ENCODE results near the gene DNMBP.
"Not testable (repeated sequence)": the region's sequence is repeated elsewhere in the genome, so short reads cannot be mapped to it uniquely, and the experiment has no call there.

Gene DNMBP

DNA sequence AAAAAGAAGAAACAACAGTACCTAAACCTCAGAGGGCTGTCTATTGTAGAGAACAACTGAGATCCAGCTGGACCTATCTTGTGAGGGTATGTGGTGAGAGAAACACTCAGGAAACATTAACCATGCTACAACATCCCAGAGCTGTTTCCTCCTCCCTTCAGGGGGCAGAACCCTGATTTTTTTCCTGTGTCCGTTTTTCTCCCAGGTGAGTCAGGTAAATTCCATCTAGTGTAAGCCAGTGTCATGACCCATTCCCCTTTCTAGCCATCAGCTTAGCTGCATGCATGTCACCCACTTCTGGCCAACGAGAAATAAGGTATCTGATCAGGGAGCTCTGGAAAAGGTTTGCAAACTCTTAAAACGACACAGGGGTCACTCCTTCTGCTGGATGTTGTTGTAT lies 103.8 kb downstream of the DNMBP start:
- no peak overlapping the region for H3K4me3 ChIP-seq (ENCODE audit: low read depth, low read length)
- TF ChIP-seq, protein P1, sequence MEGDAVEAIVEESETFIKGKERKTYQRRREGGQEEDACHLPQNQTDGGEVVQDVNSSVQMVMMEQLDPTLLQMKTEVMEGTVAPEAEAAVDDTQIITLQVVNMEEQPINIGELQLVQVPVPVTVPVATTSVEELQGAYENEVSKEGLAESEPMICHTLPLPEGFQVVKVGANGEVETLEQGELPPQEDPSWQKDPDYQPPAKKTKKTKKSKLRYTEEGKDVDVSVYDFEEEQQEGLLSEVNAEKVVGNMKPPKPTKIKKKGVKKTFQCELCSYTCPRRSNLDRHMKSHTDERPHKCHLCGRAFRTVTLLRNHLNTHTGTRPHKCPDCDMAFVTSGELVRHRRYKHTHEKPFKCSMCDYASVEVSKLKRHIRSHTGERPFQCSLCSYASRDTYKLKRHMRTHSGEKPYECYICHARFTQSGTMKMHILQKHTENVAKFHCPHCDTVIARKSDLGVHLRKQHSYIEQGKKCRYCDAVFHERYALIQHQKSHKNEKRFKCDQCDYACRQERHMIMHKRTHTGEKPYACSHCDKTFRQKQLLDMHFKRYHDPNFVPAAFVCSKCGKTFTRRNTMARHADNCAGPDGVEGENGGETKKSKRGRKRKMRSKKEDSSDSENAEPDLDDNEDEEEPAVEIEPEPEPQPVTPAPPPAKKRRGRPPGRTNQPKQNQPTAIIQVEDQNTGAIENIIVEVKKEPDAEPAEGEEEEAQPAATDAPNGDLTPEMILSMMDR (IDR thresholded peaks at IDR 0.05; ENCODE audit: low read depth, low read length) = no peak

DNA sequence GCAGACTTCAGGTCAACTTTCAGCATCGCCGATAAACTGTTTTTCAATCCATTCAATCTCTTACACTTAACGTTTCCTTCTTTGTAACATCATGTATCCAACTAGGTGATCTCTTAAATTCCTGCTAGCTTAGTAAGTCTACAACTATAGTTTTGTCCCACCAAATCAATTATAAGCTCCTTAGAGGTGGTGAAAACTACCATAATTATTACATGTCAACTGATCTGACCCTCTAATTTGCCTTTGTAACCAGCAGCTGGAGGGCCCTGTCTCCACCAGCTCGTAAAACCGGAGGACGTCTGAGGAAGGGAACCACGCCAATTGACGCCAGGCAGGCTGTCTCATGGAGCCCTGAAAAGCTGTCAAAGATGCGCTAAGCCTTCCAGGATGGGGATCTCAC lies 113.9 kb downstream of the DNMBP start:
- TF ChIP-seq, protein P1 (IDR thresholded peaks at IDR 0.05; ENCODE audit: low read depth, low read length) = no peak

DNA sequence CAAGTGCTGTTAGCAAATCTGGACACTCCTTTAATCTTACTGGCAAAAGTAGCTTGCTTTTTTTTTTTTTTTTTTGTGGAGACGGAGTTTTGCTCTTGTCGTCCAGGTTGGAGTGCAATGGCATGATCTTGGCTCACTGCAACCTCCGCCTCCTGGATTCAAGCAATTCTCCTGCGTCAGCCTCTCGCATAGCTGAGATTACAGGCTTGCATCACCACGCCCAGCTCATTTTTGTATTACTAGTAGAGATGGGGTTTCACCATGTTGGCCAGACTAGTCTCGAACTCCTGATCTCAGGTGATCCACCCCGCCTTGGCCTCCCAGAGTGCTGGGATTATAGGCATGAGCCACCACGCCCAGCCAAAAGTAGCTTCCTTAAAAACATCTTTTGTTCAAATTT lies 114.7 kb downstream of the DNMBP start:
- not testable (repeated sequence) for H3K4me3 ChIP-seq (ENCODE audit: low read depth, low read length)

More for the DNA sequence above, 113.9 kb downstream of the DNMBP start:
- H3K4me3 ChIP-seq (ENCODE audit: low read depth, low read length) = no peak overlapping the region

DNA sequence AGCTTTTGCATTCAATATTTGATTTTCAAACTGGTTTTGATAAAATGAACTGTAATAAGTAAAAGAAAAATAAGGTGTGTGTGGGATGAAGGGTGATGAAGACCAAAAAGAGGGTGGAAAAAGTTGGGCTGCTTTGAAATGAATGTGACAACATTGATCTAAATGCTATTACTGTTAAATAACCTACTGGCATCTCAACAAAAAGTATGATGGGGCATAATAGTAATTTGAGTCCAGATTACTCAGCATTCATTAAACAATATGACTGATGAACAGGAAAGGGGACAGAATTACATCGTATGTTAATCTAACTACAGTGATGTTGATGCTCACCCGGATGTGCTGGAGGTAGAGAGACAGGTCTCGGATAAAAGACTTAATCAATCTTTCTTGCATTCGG lies 115.1 kb downstream of the DNMBP start:
- TF ChIP-seq, protein P1 (IDR thresholded peaks at IDR 0.05; ENCODE audit: low read depth, low read length) = no peak

DNA sequence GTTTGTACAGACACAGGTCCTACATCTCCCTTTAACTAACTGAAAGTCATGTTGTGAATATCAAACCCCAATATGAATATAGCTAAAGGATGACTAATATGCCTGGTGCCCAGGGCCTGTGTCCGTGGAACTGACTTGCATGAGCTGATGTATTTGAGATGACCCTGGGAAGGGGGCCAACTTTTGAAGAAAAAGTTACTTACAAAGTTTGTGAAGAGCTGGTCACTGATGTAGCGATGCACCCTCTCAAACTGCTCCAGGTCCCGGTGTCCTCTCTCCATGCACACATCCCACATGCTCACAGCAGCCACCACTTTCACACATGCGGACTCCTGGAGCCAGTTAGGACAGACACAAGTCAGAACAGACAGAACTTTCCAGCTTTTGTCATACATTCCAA lies 121.1 kb downstream of the DNMBP start:
- TF ChIP-seq, protein P1 (IDR thresholded peaks at IDR 0.05; ENCODE audit: low read depth, low read length) = no peak
- H3K4me3 ChIP-seq (ENCODE audit: low read depth, low read length) = no peak overlapping the region

More for the DNA sequence above, 115.1 kb downstream of the DNMBP start:
- H3K4me3 ChIP-seq (ENCODE audit: low read depth, low read length) = no peak overlapping the region

DNA sequence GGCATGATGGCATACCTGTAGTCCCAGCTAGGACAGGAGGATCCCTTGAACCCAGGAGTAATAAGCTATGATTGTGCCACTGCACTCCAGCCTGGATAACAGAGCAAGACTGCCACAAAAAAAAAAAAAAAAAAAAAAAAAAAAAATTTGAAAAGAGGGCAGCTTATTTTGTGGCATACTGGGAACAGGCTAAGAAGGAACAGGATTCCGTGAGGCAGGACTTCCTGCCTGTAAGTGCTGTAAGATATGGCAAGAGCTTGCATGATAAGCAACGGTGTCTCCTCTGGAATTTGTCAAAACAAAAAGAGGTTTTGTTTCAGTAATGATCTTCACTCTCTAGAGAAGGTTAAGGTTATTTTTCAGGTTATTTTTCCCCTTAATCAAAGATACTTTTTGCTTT lies 126.2 kb downstream of the DNMBP start:
- no peak overlapping the region for H3K4me3 ChIP-seq (ENCODE audit: low read depth, low read length)
- TF ChIP-seq, protein P1 (IDR thresholded peaks at IDR 0.05; ENCODE audit: low read depth, low read length) = no peak

DNA sequence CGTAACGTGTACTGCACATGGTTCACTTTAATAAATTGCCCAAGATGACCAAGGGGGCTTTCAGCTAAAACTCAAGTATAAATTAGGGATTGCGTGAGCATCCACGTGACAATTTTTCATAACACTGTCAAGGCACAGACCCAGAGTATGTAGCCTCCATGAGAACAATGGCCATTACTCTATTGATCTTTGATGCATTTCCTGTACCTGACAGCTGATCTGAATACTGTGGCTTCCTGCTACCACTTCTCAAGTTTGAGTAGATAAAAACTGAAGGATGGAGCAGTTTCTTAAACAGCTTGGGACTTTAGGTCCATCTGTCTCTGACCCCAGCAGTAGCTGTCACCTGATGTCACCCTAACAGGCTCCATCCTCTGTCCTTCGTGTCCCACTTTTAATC lies 128.4 kb downstream of the DNMBP start:
- TF ChIP-seq, protein P1 (IDR thresholded peaks at IDR 0.05; ENCODE audit: low read depth, low read length) = no peak
- no peak overlapping the region for H3K4me3 ChIP-seq (ENCODE audit: low read depth, low read length)

DNA sequence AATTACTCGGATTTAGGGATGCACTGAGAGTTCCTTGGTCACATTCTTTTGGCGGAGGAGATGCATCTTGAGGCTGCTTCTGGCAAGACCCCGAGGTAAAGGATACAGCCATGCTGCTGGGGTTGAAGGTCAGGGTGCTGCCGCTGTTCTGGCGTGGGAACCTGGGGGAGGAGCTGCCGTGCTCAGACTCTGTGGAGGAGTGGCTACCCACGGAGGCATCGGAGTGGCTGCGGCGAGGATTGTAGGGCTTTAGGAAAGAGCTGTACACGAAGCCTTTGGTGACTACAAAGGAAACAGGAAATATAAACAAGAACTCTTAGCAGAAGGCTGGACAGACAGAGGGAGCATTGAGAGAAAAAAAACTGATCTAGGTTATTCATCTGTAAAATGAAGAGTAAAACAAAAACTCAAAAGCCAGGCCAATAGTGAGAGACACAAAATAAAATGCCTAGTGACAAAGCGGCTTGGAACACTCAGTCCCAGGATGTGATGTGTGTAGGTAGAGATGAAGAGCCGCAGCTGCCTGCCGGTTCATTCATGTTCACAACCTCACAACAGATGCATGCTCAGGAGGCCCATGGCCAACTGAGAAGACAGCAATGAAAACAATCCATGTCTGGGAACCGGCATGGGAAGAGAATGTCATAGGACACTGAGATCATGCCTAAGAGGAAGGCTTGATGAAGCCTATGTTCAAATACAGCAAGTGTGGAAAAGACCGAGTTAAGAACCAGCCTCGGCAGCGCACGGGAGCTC lies 129.5 kb downstream of the DNMBP start:
- TF ChIP-seq, protein P1 (IDR thresholded peaks at IDR 0.05; ENCODE audit: low read depth, low read length) = no peak
- H3K4me3 ChIP-seq (ENCODE audit: low read depth, low read length) = no peak overlapping the region
